HG03097 (cell line): ENCODE data around the gene COL12A1.
A peak's percentile ranks its signal among the peaks of the same experiment; 100 is the strongest.
"Not testable (repeated sequence)": the region's sequence is repeated elsewhere in the genome, so short reads cannot be mapped to it uniquely, and the experiment has no call there.

Source experiments
- ATAC-seq: cut with Tn5 transposase; IDR thresholded peaks from one replicate; pipeline ENCODE4 v1.9.1; 2021; ENCODE audit not compliant: unreplicated experiment, low FRiP score

Gene COL12A1

DNA sequence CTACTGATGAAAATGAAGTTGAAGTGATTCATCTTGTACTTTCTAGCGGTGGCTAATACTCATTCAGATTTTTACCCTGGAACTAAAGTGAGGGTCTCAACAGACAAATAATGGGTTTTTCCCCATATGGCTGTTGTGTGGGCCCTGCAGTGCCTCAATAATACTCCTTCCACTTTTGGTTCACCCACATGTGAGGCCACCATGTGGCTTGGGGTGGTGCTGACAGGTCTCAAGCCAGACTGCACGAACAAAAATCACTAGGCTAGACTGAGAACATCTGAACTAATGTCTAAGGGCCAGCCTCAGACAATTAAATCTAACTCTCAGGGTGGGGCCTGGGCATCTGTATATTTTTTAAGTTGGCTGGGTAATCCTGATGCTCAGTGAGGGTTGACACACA, 7.9 kb upstream of the COL12A1 start:
- ATAC-seq = no peak

DNA sequence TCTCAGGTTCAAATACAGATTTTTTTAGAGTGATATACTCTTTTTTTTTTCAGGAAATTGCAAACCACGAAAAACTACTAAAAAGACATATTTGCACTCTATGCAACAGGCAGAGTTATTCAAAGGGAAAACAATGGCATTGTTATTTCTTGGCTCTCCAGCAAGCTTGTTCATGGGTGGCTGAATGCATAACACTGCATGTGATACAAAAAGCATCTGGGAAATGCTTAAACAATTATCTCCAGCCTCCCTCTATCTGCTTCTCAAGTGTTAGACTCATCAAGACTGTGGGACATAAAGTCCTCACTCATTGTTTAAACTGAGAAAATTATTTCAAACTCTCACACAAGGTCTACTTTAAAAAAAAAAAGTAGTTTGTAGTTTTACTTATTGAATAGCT, 7.3 kb upstream of the COL12A1 start:
- ATAC-seq = no peak

DNA sequence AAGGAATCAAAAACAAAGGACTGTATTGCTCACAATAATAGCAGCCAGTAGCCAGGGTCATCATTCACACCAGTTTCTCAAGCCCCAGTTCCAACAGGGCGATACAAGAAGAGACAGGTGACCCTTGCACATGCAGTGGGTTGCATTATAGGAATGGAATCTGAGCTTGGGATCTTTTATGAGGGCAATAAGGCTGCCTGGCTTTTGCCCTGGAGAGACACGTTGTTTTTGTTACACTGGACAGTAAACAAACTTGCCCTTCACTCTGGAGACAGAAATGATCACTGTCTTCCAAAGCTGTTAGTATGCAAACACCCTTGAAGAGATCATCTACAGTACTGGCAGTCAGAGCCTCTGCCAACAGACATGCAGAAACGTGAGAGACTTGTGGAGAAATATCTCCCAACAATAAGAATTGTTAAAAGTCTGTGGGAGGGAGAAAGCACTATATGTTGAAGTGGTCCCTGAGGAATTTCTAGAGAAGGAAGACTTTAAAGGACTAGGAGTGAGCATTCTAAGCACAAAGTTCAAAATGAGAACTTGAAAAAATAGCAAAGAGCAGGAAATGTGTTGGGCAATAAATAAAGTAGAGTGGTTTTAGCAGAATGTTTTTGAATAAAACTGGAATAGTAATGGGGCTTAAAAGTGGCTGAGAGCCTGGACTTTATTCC, 6.2 kb upstream of the COL12A1 start:
- no peak for ATAC-seq

- ATAC-seq = no peak
Measured at GRCh38 chr6:75210885-75211739, 5.3 kb upstream of the COL12A1 start.

DNA sequence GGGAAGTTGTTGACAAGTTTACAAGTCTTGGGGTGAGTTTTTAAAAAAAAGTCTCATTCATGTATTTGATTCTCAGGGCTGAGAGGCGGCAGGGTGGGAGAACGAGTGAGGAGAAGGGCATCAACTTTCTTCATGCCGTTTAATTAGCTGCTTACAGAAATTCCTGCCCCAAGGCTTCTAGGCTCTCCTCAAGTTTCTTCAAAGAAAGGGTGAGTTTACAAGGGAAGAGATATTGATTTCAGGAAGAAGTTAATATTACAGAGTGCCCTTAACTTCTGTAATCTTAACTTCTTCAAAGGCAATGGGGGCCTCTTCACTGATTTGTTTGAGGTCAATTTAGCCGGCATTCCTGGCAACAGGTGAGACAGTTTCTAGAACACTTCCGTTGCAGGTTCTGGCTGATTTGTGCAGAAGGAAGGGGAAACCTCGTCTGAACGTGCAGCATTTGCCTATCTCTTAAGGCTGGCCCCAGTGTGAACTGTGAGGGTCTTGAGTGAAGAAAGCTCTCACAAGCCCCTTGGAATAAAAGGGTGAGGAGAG, 3.4 kb upstream of the COL12A1 start:
- ATAC-seq = no peak

DNA sequence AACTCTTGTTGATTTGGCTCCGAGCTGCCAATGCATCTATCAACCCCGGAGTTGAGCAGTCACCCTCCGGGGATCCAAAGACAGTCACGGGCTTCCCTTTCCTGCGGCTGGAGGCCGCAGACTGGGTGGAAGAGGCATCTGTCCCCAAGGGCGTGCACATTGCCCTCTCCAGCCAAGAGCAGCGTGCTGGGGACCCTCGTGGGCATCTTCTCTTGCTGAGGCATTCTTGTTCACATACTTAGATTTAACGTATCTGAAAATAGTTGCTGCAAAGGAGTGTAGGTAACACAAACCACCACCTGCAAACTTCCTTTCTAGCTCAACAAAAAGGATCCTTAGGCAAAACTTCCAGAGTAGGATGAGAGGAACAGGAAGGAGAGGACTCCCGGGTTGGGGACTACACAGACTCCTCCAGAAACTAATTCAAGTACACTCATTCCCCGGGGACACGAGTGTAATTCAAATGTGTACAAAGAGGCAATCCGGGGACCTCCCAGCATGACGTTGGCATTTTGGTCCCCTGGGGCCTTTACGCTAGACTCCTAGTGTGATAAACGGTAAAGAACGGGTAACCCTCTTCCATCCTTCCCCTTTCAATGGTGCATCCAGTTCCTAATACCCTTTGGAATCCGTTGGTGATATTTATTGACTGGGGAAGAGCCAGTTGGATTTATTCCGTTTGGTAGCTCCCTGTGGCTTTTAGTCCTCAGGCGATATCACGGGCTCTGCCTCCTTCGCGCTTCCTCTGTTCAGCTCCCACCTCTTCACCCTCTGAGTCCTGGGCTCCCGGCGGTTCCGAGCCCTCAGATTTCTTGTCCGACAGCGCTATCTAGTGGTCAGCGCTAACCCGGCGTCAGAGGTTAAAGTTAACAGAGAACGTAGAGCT, 2.7 kb upstream of the COL12A1 start:
- ATAC-seq = peak; percentile 69

DNA sequence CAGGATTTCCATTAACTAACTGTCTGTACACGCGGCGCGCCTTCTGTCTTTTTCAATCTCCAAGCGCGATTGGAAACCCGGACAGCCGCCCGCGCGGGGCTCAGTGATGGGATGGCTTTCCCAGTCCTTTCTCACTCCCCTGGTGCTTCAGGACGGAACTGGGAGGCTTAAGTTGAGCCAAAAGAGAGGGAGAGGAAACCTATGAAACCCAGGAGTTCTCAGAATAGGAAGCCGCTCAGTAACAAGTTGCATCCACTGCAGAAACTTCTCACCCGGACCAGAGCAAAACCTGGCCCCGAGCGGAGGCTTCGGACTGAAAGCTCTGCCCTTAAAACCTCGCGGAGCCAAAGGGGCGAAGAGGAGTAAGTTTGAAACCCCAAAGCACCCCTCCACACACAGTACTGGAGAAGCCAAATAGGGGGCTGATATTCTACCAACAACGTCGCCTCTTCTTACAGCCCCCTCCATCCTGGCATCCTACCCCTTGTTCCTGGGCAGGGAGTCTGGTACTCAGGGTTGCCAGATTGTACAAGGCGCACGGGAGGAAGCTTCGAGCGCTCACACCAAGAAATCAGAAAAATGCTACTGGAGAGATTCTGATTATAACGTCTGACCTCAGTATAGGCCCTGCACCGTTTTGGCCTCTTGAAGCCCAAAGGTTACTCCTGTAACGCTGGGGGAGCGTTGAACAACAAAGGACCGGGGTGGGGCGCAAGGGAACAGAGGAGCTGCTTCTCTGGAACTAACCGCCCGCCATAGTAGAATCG, 906 bp upstream of the COL12A1 start:
- ATAC-seq = no peak

GRCh38 chr6:75204959-75205775, 686 bp downstream of the COL12A1 start:
- ATAC-seq = no peak

DNA sequence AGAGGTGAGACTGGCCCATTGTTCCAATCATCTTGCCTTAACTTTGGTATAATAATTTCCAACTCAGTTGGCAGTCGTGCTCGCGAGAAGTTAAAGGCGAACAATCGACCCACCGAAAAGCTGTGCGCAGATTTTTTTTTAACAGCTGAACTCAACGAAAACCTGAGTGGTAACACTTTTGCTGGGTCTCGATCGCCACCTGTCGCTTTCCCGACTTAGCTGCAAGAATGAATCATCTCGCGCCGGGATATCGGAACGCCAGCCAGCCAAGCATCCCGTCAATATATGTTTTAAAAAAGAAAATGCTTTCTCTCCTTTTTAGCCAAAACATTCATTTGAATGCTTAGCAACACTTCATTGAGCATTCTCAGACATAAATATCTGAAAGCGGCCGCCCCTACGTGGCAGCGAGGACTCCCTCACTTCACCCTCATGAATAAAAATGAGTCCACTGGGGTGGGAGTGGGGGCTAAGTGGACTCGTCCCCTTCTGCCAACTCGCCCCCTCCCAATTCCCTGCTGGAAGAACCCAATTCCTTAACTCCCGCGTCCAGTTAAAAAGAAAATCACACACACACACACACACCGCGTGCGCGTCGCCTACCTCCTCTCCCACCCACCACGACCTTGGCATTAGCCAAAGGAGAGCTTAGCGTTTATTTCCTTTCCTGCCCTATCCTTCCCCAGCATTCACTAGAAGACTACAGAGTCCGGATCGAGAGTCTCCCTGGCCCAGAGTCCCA, 1.5 kb downstream of the COL12A1 start:
- no peak for ATAC-seq

GRCh38 chr6:75203721-75204120, 2.1 kb downstream of the COL12A1 start:
- no peak for ATAC-seq

GRCh38 chr6:75202676-75203131, 3.1 kb downstream of the COL12A1 start:
- no peak for ATAC-seq

DNA sequence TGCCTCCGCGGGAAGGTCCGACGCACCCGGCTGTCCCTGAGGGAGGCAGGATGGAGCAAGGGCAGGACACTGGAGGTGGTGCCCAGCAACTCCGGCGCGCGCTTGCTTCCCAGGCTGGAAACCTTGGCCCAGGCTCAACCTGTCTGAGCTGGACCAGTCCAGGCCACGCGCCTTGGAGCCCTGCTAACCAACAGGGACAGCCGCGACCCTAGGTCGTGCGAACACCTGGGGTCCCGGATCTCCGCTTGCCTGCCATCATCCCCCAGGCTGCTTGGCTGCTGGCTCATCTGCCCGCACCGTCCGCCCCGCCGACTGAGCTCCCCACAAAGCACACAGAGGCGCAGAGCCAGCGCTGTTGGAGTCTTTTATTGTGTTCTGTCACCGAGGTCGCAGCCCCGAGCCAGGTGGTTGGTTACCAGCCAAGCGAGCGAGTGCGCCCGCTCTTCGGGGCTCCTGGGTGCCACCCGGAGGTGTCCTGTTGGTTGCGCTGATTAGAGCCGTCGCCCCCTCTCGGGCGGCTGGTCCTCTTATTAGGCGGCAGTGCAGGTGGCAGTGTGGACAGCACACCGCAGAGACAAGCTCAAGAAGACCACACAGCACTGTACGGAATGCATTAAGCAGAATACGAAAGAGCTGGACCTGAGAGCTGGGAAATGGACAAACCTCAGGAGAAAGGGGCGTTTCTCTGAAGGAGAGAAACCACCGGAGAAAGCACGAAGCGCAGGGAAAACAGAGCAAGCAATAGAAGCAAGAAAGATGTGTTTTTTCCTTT, 3.8 kb downstream of the COL12A1 start:
- no peak for ATAC-seq

DNA sequence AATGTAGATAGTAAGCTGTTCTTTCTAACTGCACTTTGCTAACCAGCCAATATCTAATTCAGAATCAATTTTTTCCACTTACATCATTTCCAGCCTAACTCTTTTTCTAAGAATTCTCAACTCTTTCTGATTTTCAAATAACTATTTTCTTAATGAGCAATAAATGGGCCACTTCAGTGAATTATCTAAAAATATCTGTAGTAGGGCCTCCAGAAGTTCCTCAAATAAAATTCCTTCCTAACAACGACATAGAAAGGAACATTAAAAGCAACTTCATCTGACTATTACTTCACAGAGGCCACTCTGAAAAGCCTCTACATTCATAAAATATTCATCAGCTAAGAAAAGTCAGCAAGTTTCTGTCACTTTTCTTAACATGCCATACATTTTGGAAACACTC, 4.8 kb downstream of the COL12A1 start:
- ATAC-seq = no peak

GRCh38 chr6:75199889-75200288, 6.0 kb downstream of the COL12A1 start:
- no peak for ATAC-seq

DNA sequence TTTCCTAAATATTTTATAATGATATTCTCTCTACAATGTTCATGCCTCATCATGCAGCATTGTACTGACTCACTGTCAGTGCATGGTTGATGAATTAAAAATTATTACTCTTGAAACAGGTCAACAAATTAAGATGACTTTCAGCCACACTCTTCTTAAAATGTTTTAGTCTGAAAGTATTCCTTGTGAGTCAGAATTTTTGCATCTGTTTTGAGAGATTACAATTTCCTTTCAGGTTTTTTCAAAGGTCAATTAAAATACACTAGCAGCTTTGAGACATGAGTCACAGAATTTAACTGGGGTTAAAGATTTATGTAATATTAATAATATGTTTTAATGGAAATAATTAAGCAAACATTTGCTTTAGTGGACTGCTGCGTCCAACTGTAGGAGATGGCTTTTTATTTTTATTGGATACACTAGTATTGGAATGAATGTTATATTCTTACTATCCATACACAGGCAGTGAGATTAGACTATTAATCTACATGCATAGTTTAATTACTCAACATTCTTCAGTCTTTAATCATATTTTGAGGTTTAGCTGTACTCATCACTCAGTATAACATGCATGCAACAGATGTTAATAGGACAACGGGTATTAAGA, 9.7 kb downstream of the COL12A1 start:
- no peak for ATAC-seq

DNA sequence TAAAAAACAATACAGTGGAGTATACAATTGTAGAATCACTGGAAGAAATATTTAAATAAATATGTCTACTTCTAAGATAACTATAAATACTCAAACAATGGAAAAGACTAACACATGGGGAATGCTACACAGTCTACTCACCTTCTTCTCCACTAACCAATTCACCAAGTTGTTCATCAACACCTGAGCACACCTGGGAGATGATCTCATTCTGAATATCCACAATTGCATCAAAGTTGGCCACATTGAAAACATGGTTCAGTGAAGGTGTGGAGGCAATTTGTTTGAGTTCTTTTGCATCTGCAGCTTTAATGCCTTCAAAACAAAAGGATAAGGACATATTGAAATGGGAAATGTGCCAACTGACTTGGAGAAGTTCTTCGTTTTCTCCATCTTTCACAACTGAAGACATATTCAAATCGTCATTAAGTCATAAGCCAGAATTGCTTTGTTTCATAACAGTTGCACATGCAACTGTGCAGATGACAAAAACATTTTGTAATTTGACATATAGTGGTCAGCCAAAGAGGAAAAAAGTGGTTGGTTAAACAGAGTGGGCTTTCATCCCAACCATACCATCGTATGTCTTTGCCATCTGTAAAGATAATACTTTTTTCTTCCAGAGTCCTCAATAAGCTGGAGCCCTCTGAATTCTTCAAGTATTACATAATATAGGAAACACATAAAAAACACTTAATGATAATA, 17.5 kb downstream of the COL12A1 start:
- ATAC-seq = no peak

DNA sequence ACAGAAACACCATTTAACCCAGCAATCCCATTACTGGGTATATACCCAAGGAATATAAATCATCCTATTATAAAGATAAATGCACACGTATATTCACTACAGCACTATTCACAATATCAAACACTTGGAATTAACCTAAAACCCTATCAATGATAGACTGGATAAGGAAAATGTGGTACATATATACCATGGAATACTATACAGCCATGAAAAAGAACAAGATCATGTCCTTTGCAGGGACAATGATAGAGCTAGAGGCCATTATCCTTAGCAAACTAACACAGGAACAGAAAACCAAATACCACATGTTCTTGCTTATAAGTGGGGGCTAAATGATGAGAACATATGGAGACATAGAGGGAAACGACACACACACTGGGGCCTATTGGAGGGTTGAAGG, 19.3 kb downstream of the COL12A1 start:
- not testable (repeated sequence) for ATAC-seq
